GM15510 (cell line): ENCODE measurements around the gene SENP2.
A peak's percentile ranks its signal among the peaks of the same experiment; 100 is the strongest.

Source experiments
- POLR2A ChIP-seq: IDR thresholded peaks from 3 replicates; pipeline ENCODE4 v1.6.1; 2011; ENCODE audit warnings: borderline replicate concordance; ENCODE audit not compliant: insufficient read length; ENCODE audit errors: extremely low read depth

SENP2 gene

DNA sequence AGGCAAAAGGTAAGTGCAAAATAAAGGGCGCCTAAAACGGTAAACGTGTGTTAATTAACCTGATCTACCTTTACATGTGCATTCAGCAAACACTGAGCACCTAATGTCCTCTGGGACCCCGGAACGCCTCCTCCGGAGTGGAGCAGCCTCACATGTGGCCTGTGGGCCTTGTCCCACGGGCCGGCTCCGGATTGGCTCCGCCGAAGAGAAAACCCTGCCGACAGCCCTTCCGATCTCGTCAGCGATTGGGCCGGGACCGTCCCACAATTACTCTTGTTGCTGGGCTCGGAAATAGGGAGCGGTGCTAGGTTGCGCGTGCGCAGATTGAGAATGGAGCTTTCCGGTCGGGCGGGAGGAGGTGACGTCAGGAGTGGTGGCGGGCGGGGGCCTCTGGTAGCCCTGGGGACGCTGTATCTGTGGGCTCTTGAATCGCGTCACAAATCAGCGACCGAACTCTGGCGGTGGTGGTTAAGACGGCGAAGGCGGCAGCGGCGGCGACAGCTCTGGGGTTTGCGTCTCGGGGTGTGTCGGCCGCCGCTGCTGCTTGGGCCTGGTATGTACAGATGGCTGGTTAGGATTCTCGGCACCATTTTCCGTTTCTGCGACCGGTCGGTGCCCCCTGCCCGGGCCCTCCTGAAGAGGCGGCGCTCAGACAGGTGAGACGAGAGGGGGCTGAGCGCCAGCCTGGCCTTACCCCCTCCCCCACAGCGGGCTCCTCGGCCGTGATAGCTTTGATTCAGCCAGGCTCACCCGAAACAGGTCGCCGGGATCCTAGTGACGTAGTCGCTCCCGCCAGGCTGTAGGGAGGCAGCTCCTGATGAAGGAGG, at the start of gene SENP2:
TSS of gene SENP2 (plus strand) at position 437 of the 827 bp plus-strand sequence. CDS start at position 556, 119 bp downstream.
- TF ChIP-seq POLR2A = peak; percentile 75

DNA sequence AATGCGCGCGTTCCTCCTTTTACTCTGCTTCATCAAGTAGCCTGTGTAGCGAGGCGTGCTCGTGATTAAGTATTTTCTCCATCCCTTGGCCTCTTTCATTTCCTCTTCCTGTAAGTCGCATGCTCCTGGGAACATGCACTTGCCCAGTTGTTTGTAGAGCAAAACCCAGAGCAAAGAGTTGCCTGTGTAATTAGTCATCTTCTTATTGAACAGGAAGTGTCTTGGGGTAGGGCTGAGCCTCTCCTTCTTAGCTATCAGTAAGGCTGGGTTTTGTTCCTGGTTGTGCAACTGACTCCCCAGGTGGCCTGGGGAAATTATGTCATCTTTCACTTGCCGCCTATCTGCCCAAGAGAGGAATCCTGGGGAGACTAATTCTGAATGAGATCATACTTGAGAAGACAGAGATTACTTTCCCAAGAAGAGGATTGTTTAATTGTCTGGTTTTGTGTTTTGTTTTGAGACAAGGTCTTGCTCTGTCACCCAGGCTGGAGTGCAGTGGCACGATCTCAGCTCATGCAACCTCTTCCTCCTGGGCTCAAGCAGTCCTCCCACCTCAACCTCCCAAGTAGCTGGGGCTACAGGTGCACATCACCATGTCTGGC, 48.6 kb upstream of the SENP2 start:
- TF ChIP-seq POLR2A = no peak

DNA sequence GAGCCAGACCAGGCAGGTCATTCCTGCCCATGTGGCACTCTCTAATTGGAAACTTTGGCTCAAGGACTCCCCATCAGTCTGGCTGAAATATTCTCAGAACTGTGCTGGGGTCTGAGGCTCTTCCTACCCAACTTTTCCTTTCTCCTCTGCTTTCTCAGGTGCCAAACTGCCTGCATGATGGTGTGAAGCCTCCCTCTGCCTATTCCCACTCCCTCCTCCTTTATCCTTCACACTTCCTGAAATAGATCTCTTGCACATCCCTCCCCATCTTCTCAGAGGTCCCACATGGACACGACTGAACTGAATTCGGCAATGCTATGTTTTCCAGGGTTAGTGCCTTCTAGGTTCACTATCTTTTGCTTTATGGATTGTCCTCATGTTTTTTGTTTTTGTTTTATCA, 46.2 kb upstream of the SENP2 start:
- TF ChIP-seq POLR2A = no peak

DNA sequence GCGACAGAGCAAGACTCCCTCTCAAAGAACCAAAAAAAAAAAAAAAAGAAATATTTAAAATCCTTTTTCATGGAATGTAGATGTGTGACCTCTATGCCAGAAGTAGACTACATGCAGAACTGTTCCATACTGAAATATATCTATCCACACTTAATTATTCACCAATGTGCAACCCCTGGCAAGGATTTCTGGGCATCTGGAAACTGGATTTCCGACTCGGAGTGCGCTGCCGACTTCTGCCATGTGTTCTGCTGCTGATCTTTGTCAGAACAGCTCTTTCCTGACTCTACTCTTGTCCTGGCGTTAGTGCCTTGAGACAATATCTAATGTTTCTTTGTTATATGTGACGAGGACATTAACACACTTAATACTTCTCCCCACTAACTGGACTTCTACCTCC, 45.4 kb upstream of the SENP2 start:
- TF ChIP-seq POLR2A = no peak

DNA sequence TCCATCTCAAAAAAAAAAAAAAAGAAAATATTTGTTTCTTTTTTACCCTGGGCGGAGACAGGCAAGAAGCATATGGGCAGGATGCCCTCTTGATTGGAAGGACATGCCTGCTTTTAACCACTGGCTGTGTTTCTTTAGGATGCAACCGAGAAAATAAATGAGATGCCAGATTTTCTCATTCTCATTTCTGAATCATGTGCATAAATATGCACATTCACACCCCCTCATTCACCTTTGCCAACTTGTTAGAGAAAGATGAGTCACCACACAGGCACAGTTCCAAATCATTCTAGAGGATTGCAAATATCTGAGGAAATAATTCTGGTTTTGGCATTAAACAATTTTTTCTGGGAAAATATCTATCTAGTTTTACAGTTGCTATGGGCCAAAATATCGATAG, 37.0 kb upstream of the SENP2 start:
- no peak for TF ChIP-seq POLR2A

DNA sequence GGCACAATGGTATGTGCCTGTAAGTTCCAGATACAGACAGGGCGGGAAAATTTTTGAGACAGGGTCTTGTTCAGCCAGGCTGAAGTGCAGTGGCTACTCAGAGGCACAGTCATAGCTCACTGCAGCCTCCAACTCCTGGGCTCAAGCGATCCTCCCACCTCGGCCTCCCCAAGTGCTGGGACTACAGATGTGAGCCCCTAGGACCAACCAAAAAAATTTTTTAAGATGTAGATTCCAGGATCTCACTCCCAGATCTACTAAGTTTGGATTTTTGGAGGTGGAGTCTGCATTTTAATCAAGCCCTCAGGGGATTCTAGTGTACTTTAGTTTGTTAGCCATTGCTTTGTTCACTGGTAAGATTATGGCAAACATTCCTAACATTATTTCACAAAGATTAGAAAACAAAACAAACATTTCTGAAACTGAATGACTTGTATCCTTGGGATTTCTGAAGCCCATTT, 36.4 kb upstream of the SENP2 start:
- TF ChIP-seq POLR2A = no peak

DNA sequence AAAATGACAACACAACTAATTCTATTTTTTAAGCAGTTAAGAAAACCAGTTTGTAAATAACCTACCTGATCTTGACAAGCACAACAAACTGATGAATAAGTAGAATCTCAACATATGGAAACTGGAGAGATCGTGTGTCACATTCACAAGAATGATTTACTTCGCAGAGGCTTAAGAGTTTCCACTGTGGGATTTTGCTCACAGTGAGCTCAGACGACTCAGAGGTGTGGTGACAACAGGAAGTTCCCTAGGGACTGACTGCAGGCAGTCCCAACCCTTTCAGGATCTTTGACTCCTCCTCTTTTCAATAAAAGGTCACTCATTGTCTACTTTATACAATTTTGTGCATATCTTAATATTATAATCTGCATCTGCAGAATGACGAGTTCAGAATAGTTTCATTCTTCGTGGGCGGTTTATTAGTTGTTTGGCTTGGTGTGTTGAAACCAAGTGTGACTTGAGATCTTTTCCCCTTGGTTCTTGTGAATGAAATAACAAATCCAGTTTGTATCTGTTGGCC, 33.7 kb upstream of the SENP2 start, which contains the start of gene LIPH:
TSS of gene LIPH (minus strand) at position 231 of the 520 bp plus-strand sequence. CDS start at position 114, 117 bp downstream.
- peak; percentile 37 for TF ChIP-seq POLR2A

DNA sequence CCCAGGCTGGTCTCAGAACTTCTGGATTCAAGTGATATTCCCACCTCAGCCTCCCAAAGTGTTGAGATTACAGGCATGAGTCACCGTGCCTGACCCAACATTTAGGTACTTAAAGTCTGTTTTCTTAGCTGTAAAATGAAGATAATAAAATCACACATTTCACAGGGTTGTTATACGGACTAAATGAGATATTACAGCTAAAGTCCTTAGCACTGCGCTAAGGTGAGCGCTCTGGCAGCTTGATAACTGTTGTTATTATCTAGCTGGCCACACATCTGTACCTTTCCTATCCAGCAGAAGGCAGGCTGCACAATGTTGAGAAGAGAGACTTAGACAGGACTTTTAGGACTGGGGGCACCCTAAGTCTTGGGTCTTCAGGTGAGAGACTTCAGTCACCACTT, 31.0 kb upstream of the SENP2 start:
- TF ChIP-seq POLR2A = no peak

DNA sequence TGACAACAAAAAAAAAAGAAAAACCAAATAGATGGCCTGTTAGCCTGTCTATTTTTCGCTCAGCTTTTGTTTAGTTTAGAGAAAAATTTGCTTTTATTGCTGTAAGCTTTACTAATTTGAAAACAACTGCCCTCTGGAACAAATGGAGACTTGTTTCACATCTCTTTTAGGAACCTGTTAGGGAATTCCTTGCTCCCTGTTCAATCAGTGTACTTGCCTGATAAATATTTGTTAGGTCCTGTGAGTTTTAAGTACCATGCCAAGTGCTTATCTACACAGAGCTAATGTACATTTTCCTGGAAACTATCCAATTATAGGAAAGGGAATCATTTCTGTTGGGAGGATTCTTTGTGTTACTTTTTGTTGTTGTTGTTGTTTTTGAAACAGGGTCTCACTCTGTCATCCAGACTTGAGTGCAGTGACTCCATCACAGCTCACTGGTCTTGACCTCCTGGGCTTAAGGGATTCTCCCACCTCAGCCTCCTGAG, 30.2 kb upstream of the SENP2 start:
- TF ChIP-seq POLR2A = no peak

DNA sequence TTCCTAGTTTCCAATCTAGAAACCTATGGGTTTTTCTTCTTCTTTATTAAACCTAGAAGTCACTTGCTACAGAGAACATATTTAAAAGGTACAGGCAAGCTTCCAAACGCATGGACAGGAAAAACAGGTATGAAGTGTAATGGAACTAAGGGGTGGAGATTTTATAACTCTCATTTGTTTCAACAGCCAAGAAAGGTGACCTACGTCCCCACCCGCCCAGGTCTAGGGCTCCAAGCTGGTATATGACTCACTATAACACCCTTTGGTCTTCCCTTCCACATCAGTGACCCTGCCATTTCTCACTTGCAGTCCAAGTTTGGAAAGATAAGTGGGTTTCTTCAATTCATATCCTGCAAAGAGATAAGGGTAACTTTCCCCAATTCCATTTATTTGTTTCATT, 27.7 kb upstream of the SENP2 start:
- TF ChIP-seq POLR2A = no peak

DNA sequence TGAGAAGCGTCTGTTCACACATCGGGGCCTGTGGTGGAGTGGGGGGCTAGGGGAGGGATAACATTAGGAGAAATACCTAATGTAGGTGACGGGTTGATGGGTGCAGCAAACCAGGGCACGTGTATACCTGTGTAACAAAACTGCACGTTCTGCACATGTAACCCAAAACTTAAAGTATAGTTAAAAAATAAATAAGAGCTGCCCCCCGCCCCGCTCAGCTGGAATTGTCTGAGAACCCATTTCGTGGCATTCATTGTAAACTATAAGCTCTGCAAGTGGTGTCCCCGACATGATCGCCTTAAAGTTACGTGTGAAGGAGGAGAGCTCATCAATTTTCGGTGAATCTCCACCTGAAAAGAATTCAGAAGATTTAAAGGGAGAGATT, 26.4 kb upstream of the SENP2 start:
- TF ChIP-seq POLR2A = no peak

DNA sequence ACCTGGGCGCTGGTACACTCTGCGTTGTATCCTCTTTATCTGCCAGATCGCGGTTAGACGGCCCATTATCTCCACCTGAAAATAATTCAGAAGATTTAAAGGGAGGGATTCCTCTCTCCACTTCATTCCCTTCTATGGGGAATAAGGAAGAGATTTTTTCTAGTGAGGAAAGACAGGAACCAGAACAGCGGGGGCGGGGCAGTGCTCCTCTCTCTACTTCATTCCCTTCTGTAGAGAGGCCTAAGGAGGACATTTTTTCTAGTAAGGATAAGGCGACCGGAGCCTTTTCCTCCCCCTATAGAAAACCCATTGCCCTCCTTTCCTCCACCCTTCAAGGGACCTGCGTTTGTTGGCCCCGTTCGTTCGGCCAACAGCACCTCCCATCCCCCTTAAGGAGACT, 25.4 kb upstream of the SENP2 start:
- TF ChIP-seq POLR2A = no peak

DNA sequence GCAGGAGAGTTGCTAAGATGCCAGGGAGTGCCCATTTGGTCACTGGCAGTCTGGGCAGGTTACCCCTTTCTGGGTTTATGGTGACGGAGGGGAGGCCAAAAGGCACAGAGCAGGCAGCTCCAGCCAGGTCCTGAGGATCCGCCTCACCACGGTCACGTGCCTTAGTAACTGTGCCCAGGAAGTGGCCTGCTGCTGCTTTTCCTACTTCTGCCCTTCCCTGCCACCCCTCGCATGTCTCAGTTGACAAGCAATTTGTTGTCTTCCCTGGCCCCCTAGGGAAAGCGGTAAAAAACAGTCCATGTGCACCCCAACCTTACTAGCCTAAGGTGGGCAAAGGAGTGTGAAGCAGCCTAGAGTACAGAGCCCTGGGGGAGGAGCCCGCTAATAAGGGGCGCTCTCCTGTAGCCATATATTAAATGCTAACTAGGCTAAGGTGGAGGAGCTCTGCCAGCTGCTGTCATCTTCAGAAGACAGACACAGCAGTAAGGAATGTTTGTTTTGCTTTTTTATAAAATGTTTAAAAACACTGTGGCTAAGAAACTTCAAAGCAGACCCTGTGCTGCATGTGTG, 24.6 kb upstream of the SENP2 start:
- no peak for TF ChIP-seq POLR2A

DNA sequence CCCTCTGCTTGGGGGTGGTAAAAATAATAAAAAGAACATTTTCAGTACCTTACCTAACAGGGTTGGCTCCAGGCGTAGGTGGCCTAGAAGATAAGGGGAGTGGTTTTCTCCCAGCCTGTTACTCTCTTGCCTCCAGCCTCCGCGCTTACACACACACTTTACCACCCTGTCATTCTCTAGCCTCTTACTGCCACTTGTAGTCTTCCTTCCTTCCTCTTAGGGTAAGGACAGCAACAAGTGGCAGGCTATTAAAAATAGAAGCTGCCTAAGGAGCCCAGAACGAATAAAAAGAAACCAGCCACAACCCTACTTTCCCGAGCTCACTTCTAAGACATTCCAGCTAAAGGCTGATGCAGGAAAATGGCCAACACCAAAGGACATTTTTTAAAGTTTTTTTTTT, 24.1 kb upstream of the SENP2 start:
- TF ChIP-seq POLR2A = no peak

DNA sequence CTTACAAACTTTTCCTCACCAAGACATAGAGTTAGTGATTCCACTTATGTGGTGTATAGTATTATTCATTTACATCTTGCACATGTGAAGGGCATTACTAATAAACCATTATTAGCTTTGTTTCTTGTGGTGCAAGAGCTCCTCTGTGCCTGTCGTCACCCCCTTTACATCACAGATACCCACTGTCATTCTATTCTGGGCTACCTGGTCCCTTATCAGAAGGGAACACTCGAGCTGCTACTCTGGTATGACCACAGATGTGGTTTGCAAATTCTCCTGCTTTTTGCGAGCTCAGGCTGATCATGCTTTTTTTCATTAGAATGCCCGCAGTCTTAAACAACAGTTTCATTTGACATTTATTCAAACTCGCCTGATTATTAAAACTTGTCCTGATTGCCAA, 13.9 kb upstream of the SENP2 start:
- TF ChIP-seq POLR2A = no peak
